Measurements from ENCODE around the gene SPRYD3.

GRCh38 chr12:53045696-53046045 lies 33.5 kb downstream of the SPRYD3 start:
- TF ChIP-seq CTCF (IDR thresholded peaks at IDR 0.05; ENCODE audit: low read length) (no peak), EZH2 (IDR thresholded peaks at IDR 0.05; ENCODE audit: borderline replicate concordance, low read length) (no peak)
